ENCODE results near the gene NTRK3. TPM values are rescaled to one million over a fixed set of nuclear protein-coding genes. Genes with fewer than 3 reads are reported as not detected.

NTRK3 gene
- polyA plus RNA-seq, 1 donor (not counting 4 experiments of a cell fraction or from before 2014, with no cell fraction given) = not detected

GRCh38 chr15:88267720-88268119, 11.2 kb upstream of the NTRK3 start:
- H4K20me1 ChIP-seq (ENCODE audit: control insufficient read depth, extremely low read depth, insufficient read depth, low read length) = no peaks in the 10 kb centered on the region
- dilution Hi-C loops (cut with MboI; ENCODE audit: extremely low pct_ligation_motif_present, low sequenced_read_pairs) = no loop called here
- H3K36me3 ChIP-seq (ENCODE audit: control insufficient read depth in 2 of 2, extremely low read depth in 1 of 2, insufficient read depth in 2 of 2, low read length in 2 of 2) = no peaks in the 10 kb centered on the region
- DNase-seq (ENCODE audit: low read depth, low spot score) = no peak
- no peaks in the 10 kb centered on the region for H3K9me3 ChIP-seq (ENCODE audit: control insufficient read depth, low read depth, low read length)
- H3K4me1 ChIP-seq (ENCODE audit: control insufficient read depth, extremely low read depth, insufficient read depth, low read length) = no peaks in the 10 kb centered on the region
- H3K27me3 ChIP-seq (ENCODE audit: control insufficient read depth, extremely low read depth, insufficient read depth, low read length) = no peaks in the 10 kb centered on the region
- TF ChIP-seq EZH2 (IDR thresholded peaks at IDR 0.05; ENCODE audit: low read length) = no peak
- no peak for TF ChIP-seq CTCF (optimal IDR thresholded peaks at IDR 0.05 in 1 of 3, IDR thresholded peaks at IDR 0.05 in 1 of 3, conservative IDR thresholded peaks at IDR 0.05 in 1 of 3; ENCODE audit: extremely low read depth in 1 of 3, insufficient read depth in 2 of 3, low read length in 3 of 3)
- no peak overlapping the region for H3K9ac ChIP-seq (ENCODE audit: control insufficient read depth, extremely low read depth, insufficient read depth, low read length)
- H3K79me2 ChIP-seq (ENCODE audit: control insufficient read depth, insufficient read depth, low read length) = no peaks in the 10 kb centered on the region
- H3K4me3 ChIP-seq (ENCODE audit: control insufficient read depth in 2 of 3, extremely low read depth in 1 of 3, insufficient read depth in 2 of 3, low read depth in 1 of 3, low read length in 3 of 3) = no peak overlapping the region
- no peak overlapping the region for H3K27ac ChIP-seq (ENCODE audit: control insufficient read depth, insufficient read depth, low read length)
- no peak overlapping the region for H3K4me2 ChIP-seq (ENCODE audit: control insufficient read depth, extremely low read depth, insufficient read depth, low read depth, low read length)
- H2AFZ ChIP-seq (ENCODE audit: control insufficient read depth, low read length) = no peak overlapping the region
- no peak for FAIRE-seq
- H3K9me1 ChIP-seq (ENCODE audit: control insufficient read depth, extremely low read depth, insufficient read depth, low read length) = no peaks in the 10 kb centered on the region

GRCh38 chr15:88266170-88266569, 9.6 kb upstream of the NTRK3 start:
- Histone ChIP-seq H3K27me3 (ENCODE audit: control insufficient read depth, extremely low read depth, insufficient read depth, low read length) (no peaks in the 10 kb centered on the region), H3K79me2 (ENCODE audit: control insufficient read depth, insufficient read depth, low read length) (no peaks in the 10 kb centered on the region), H3K36me3 (ENCODE audit: control insufficient read depth in 2 of 2, extremely low read depth in 1 of 2, insufficient read depth in 2 of 2, low read length in 2 of 2) (no peaks in the 10 kb centered on the region), H3K4me2 (ENCODE audit: control insufficient read depth, extremely low read depth, insufficient read depth, low read depth, low read length) (no peak overlapping the region), H3K9ac (ENCODE audit: control insufficient read depth, extremely low read depth, insufficient read depth, low read length) (no peak overlapping the region), H3K27ac (ENCODE audit: control insufficient read depth, insufficient read depth, low read length) (no peak overlapping the region), H4K20me1 (ENCODE audit: control insufficient read depth, extremely low read depth, insufficient read depth, low read length) (no peaks in the 10 kb centered on the region), H3K9me3 (ENCODE audit: control insufficient read depth, low read depth, low read length) (no peaks in the 10 kb centered on the region), H3K4me3 (ENCODE audit: control insufficient read depth in 2 of 3, extremely low read depth in 1 of 3, insufficient read depth in 2 of 3, low read depth in 1 of 3, low read length in 3 of 3) (no peak overlapping the region), H3K9me1 (ENCODE audit: control insufficient read depth, extremely low read depth, insufficient read depth, low read length) (no peaks in the 10 kb centered on the region), H2AFZ (ENCODE audit: control insufficient read depth, low read length) (no peak overlapping the region), H3K4me1 (ENCODE audit: control insufficient read depth, extremely low read depth, insufficient read depth, low read length) (no peaks in the 10 kb centered on the region)
- dilution Hi-C loops (cut with MboI; ENCODE audit: extremely low pct_ligation_motif_present, low sequenced_read_pairs) = no loop called here
- DNase-seq (ENCODE audit: low read depth, low spot score) (no peak), FAIRE-seq (no peak)
- TF ChIP-seq EZH2 (IDR thresholded peaks at IDR 0.05; ENCODE audit: low read length) = no peak
- TF ChIP-seq CTCF (optimal IDR thresholded peaks at IDR 0.05 in 1 of 3, IDR thresholded peaks at IDR 0.05 in 1 of 3, conservative IDR thresholded peaks at IDR 0.05 in 1 of 3; ENCODE audit: extremely low read depth in 1 of 3, insufficient read depth in 2 of 3, low read length in 3 of 3) = no peak
